Astrocyte (in vitro differentiated cells and primary cell): Measurements from ENCODE around the gene BMPER.

Experiments used
- EZH2 ChIP-seq: IDR thresholded peaks from 2 replicates; pipeline ENCODE4 v1.6.1; 2012; ENCODE audit warnings: mild to moderate bottlenecking, low read length, inconsistent platforms; ENCODE audit not compliant: insufficient read depth
- TF ChIP-seq, protein P1 (sequence below): IDR thresholded peaks from 2 replicates; pipeline ENCODE4 v1.5.1; 2011; ENCODE audit warnings: low read depth, mild to moderate bottlenecking, inconsistent platforms, low read length, moderate library complexity; ENCODE audit not compliant: insufficient read depth

DNA sequence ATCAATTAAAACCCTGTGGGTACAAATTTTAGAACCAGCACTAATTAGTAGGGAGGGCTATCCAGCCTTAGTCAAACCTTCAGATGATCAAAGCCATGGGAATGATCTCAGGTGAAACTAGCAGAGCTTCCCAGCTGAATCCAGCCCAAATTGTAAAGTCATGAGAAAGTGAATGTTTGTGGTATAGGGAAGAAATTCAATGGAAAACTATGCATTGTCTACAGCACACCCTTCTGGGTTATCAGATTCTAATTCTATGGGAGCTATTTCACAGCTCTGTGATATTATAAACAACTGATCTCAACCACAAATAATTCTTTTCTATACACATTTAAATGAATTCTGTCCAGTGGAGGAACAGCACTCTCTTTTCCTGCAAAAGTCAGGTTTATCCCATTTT lies 24.6 kb upstream of the BMPER start:
- no peak for TF ChIP-seq EZH2
- TF ChIP-seq, protein P1, sequence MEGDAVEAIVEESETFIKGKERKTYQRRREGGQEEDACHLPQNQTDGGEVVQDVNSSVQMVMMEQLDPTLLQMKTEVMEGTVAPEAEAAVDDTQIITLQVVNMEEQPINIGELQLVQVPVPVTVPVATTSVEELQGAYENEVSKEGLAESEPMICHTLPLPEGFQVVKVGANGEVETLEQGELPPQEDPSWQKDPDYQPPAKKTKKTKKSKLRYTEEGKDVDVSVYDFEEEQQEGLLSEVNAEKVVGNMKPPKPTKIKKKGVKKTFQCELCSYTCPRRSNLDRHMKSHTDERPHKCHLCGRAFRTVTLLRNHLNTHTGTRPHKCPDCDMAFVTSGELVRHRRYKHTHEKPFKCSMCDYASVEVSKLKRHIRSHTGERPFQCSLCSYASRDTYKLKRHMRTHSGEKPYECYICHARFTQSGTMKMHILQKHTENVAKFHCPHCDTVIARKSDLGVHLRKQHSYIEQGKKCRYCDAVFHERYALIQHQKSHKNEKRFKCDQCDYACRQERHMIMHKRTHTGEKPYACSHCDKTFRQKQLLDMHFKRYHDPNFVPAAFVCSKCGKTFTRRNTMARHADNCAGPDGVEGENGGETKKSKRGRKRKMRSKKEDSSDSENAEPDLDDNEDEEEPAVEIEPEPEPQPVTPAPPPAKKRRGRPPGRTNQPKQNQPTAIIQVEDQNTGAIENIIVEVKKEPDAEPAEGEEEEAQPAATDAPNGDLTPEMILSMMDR, result no peak
